ENCODE data around the gene MED29. TPM values are rescaled to one million over a fixed set of nuclear protein-coding genes. Genes with fewer than 3 reads are reported as not detected.

The MED29 gene
- total RNA-seq, 1 experiment from 2014 or later = 739 TPM

- Histone ChIP-seq H3K36me3 (ENCODE audit: control insufficient read depth, insufficient read depth, low read length) (peaks cover 86% of the 10 kb centered on the region), H3K4me1 (ENCODE audit: control insufficient read depth, insufficient read depth, low read length) (peaks cover 5% of the 10 kb centered on the region; the same call in 1 of the 2 replicates), H3K4me3 (ENCODE audit: low read depth in 2 of 2, low read length in 2 of 2) (no peak overlapping the region), H3K27ac (ENCODE audit: low read length) (no peak overlapping the region), H3K9me3 (ENCODE audit: control insufficient read depth, insufficient read depth, low read depth, low read length) (no peaks in the 10 kb centered on the region), H3K27me3 (ENCODE audit: control insufficient read depth, insufficient read depth, low read length) (no peaks in the 10 kb centered on the region)
- no TSS peak for BruUV-seq (replicated peaks)
- ChIA-PET CTCF (interaction anchor here (0.8 to 2.9 kb wide), 4 partner anchors 9 to 434 kb away, joined by 4 to 8 read pairs (median 6); partner anchors contain the start of gene SAMD4B), POLR2A (interaction anchor here (0.6 to 1.9 kb wide), 5 partner anchors 8 to 37 kb away, joined by 3 to 9 read pairs (median 5); no protein-coding TSS in a partner anchor)
- DNase-seq (ENCODE audit: low read depth, low spot score) (no peak), ATAC-seq (no peak)
- intact Hi-C loops (cut with micrococcal nuclease; ENCODE audit: unreplicated experiment) (no loop called here), in situ Hi-C loops (cut with HindIII; ENCODE audit: low pct_unique_long_range_greater_than_20kb, low sequenced_read_pairs) (no loop called here)
- TF ChIP-seq, protein P1, sequence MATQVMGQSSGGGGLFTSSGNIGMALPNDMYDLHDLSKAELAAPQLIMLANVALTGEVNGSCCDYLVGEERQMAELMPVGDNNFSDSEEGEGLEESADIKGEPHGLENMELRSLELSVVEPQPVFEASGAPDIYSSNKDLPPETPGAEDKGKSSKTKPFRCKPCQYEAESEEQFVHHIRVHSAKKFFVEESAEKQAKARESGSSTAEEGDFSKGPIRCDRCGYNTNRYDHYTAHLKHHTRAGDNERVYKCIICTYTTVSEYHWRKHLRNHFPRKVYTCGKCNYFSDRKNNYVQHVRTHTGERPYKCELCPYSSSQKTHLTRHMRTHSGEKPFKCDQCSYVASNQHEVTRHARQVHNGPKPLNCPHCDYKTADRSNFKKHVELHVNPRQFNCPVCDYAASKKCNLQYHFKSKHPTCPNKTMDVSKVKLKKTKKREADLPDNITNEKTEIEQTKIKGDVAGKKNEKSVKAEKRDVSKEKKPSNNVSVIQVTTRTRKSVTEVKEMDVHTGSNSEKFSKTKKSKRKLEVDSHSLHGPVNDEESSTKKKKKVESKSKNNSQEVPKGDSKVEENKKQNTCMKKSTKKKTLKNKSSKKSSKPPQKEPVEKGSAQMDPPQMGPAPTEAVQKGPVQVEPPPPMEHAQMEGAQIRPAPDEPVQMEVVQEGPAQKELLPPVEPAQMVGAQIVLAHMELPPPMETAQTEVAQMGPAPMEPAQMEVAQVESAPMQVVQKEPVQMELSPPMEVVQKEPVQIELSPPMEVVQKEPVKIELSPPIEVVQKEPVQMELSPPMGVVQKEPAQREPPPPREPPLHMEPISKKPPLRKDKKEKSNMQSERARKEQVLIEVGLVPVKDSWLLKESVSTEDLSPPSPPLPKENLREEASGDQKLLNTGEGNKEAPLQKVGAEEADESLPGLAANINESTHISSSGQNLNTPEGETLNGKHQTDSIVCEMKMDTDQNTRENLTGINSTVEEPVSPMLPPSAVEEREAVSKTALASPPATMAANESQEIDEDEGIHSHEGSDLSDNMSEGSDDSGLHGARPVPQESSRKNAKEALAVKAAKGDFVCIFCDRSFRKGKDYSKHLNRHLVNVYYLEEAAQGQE (IDR thresholded peaks at IDR 0.05; ENCODE audit: insufficient read depth in 1 of 2, low read depth in 2 of 2, low read length in 1 of 2) = no peak
- TF ChIP-seq SIN3A (IDR thresholded peaks at IDR 0.05; ENCODE audit: borderline replicate concordance, insufficient read depth, low read depth, low read length) = no peak
- no peak for TF ChIP-seq CTCF (IDR thresholded peaks at IDR 0.05)
- TF ChIP-seq POLR2AphosphoS5 (IDR thresholded peaks at IDR 0.05; ENCODE audit: low read depth, low read length) = no peak
- no peak for TF ChIP-seq TCF7L2 (IDR thresholded peaks at IDR 0.05; ENCODE audit: low read depth, low read length)
These were observed 32.2 kb upstream of the MED29 start for GRCh38 chr19:39359026-39359425.

GRCh38 chr19:39360599-39360998 is 30.6 kb upstream of the MED29 start:
- intact Hi-C loops (cut with micrococcal nuclease; ENCODE audit: unreplicated experiment) (no loop called here), in situ Hi-C loops (cut with HindIII; ENCODE audit: low pct_unique_long_range_greater_than_20kb, low sequenced_read_pairs) (no loop called here)
- DNase-seq (ENCODE audit: low read depth, low spot score) (no peak), ATAC-seq (no peak)
- TSS peak; percentile 3 for BruUV-seq (replicated peaks)
- peaks cover 5% of the 10 kb centered on the region; the same call in 1 of the 2 replicates for H3K4me1 ChIP-seq (ENCODE audit: control insufficient read depth, insufficient read depth, low read length)
- H3K27ac ChIP-seq (ENCODE audit: low read length) = peak overlapping the region; percentile 0; the same call in 1 of the 2 replicates
- H3K4me3 ChIP-seq (ENCODE audit: low read depth in 2 of 2, low read length in 2 of 2) = no peak overlapping the region
- TF ChIP-seq SIN3A (IDR thresholded peaks at IDR 0.05; ENCODE audit: borderline replicate concordance, insufficient read depth, low read depth, low read length) (no peak), CTCF (IDR thresholded peaks at IDR 0.05) (no peak), POLR2AphosphoS5 (IDR thresholded peaks at IDR 0.05; ENCODE audit: low read depth, low read length) (no peak), TCF7L2 (IDR thresholded peaks at IDR 0.05; ENCODE audit: low read depth, low read length) (no peak)
- TF ChIP-seq, protein P1 (IDR thresholded peaks at IDR 0.05; ENCODE audit: insufficient read depth in 1 of 2, low read depth in 2 of 2, low read length in 1 of 2) = no peak
- H3K9me3 ChIP-seq (ENCODE audit: control insufficient read depth, insufficient read depth, low read depth, low read length) = no peaks in the 10 kb centered on the region
- ChIA-PET CTCF (interaction anchor here (0.6 to 2.9 kb wide), 4 partner anchors 9 to 37 kb away, joined by 3 to 7 read pairs (median 3); partner anchors contain the start of gene SAMD4B), POLR2A (interaction anchor here (0.5 to 3.4 kb wide), 7 partner anchors 9 to 910 kb away, joined by 3 to 20 read pairs (median 5); partner anchors contain the start of genes MED29 and PAF1)
- H3K27me3 ChIP-seq (ENCODE audit: control insufficient read depth, insufficient read depth, low read length) = no peaks in the 10 kb centered on the region
- H3K36me3 ChIP-seq (ENCODE audit: control insufficient read depth, insufficient read depth, low read length) = peaks cover 78% of the 10 kb centered on the region
